GM23338 (cell line): ENCODE measurements around the gene GNG7. TPM values are rescaled to one million over a fixed set of nuclear protein-coding genes. Genes with fewer than 3 reads are reported as not detected.

Experiments used
- ATAC-seq: fragments of 200-7000 bp; cut with Tn5 transposase; 3 replicates; pipeline ENCODE4 v1.9.1; 2020
- DNase-seq: peaks from one replicate; pipeline ENCODE4 v3.0.0-alpha.2; 2015; ENCODE audit warnings: low spot score
- H2AFZ ChIP-seq: fragments of 200-600 bp; sonication (generic); 2 replicates; pipeline ENCODE4 v1.8.0; 2016; ENCODE audit warnings: antibody characterized with exemption, mild to moderate bottlenecking, moderate library complexity
- H3F3A ChIP-seq: fragments of 200-600 bp; sonication (generic); replicated peaks from 2 replicates; pipeline ENCODE4 v1.8.0; 2017; ENCODE audit warnings: antibody characterized with exemption, mixed run types, low read depth
- H3K27ac ChIP-seq: fragments of 200-600 bp; sonication (generic); 2 replicates; pipeline ENCODE4 v1.6.1; 2016; ENCODE audit warnings: low read depth
- H3K27me3 ChIP-seq: fragments of 200-600 bp; sonication (generic); 2 replicates; pipeline ENCODE4 v1.8.0; 2016; ENCODE audit warnings: mild to moderate bottlenecking, mixed run types, moderate library complexity; ENCODE audit not compliant: insufficient read depth
- H3K36me3 ChIP-seq: fragments of 200-600 bp; sonication (generic); 2 replicates; pipeline ENCODE4 v1.8.0; 2016; ENCODE audit warnings: mild to moderate bottlenecking; ENCODE audit not compliant: insufficient read depth
- H3K4me1 ChIP-seq: fragments of 200-600 bp; sonication (generic); 2 replicates; pipeline ENCODE4 v1.8.0; 2016; ENCODE audit warnings: mild to moderate bottlenecking, moderate library complexity; ENCODE audit not compliant: insufficient read depth
- H3K4me2 ChIP-seq: fragments of 200-600 bp; sonication (generic); 2 replicates; pipeline ENCODE4 v1.7.1; 2017; ENCODE audit warnings: mixed run types
- H3K4me3 ChIP-seq: fragments of 200-600 bp; sonication (generic); 2 replicates; pipeline ENCODE4 v1.6.1; 2016; ENCODE audit warnings: mixed run types
- H3K79me2 ChIP-seq: fragments of 200-600 bp; sonication (generic); replicated peaks from 2 replicates; pipeline ENCODE4 v1.8.0; 2017; ENCODE audit warnings: mild to moderate bottlenecking; ENCODE audit not compliant: insufficient read depth
- H3K9me2 ChIP-seq: fragments of 200-600 bp; sonication (generic); 2 replicates; pipeline ENCODE4 v1.8.0; 2017; ENCODE audit not compliant: insufficient read depth
- H4K20me1 ChIP-seq: fragments of 200-600 bp; sonication (generic); replicated peaks from 2 replicates; pipeline ENCODE4 v1.8.0; 2017; ENCODE audit warnings: mild to moderate bottlenecking; ENCODE audit not compliant: insufficient read depth
- H3K27ac Mint-ChIP-seq: 2 replicates; pipeline ENCODE4 v1.8.0; 2020; ENCODE audit warnings: inconsistent platforms, mild to moderate bottlenecking, moderate library complexity, mixed read lengths
- H3K27me3 Mint-ChIP-seq: 3 replicates; pipeline ENCODE4 v1.8.0; 2022; ENCODE audit warnings: low read depth, mild to moderate bottlenecking, moderate library complexity, mixed read lengths, inconsistent platforms; ENCODE audit not compliant: insufficient read depth, poor library complexity
- H3K36me3 Mint-ChIP-seq: 3 replicates; pipeline ENCODE4 v1.8.0; 2021; ENCODE audit warnings: low read depth, mild to moderate bottlenecking, inconsistent platforms, moderate library complexity, mixed read lengths
- H3K4me1 Mint-ChIP-seq: 3 replicates; pipeline ENCODE4 v1.8.0; 2020; ENCODE audit warnings: mild to moderate bottlenecking, inconsistent platforms, mixed read lengths
- H3K4me3 Mint-ChIP-seq: 3 replicates; pipeline ENCODE4 v1.8.0; 2021; ENCODE audit warnings: moderate library complexity, mild to moderate bottlenecking, inconsistent platforms, mixed read lengths
- H3K9me3 Mint-ChIP-seq: 3 replicates; pipeline ENCODE4 v1.8.0; 2020; ENCODE audit warnings: moderate library complexity, mild to moderate bottlenecking, inconsistent platforms, mixed read lengths
- ETS1 ChIP-seq: IDR thresholded peaks from 2 replicates; pipeline ENCODE4 v1.6.1; 2016; ENCODE audit warnings: antibody characterized with exemption
- EZH2 ChIP-seq: fragments of 200-600 bp; sonication (generic); IDR thresholded peaks from one replicate; pipeline ENCODE4 v1.8.0; 2017; ENCODE audit warnings: antibody characterized with exemption, mild to moderate bottlenecking, low read depth; ENCODE audit not compliant: unreplicated experiment
- EZH2phosphoT487 ChIP-seq: fragments of 200-600 bp; sonication (generic); IDR thresholded peaks from one replicate; pipeline ENCODE4 v1.8.1; 2018; ENCODE audit warnings: antibody characterized with exemption; ENCODE audit not compliant: unreplicated experiment
- JUNB ChIP-seq: IDR thresholded peaks from one replicate; pipeline ENCODE4 v1.6.1; 2016; ENCODE audit warnings: antibody characterized with exemption; ENCODE audit not compliant: unreplicated experiment
- NANOG ChIP-seq: IDR thresholded peaks from 2 replicates; pipeline ENCODE4 v1.6.1; 2016; ENCODE audit warnings: antibody characterized with exemption, borderline replicate concordance
- POLR2AphosphoS5 ChIP-seq: IDR thresholded peaks from 2 replicates; pipeline ENCODE4 v1.6.1; 2016; ENCODE audit warnings: antibody characterized with exemption, low read depth
- REST ChIP-seq: IDR thresholded peaks from one replicate; pipeline ENCODE4 v1.6.1; 2018; ENCODE audit warnings: antibody characterized with exemption; ENCODE audit not compliant: unreplicated experiment
- ZNF114 ChIP-seq: fragments of 250-450 bp; sonication (Bioruptor Pico); IDR thresholded peaks from 2 replicates; pipeline ENCODE4 v1.5.0; 2020; ENCODE audit warnings: mild to moderate bottlenecking, moderate library complexity
- ZNF331 ChIP-seq: fragments of 250-450 bp; sonication (Bioruptor Pico); IDR thresholded peaks from 2 replicates; pipeline ENCODE4 v1.5.0; 2020; ENCODE audit warnings: low read depth, mild to moderate bottlenecking, moderate library complexity
- ZNF462 ChIP-seq: fragments of 250-450 bp; sonication (Bioruptor Pico); IDR thresholded peaks from 2 replicates; pipeline ENCODE4 v1.5.0; 2020; ENCODE audit warnings: mild to moderate bottlenecking, moderate library complexity
- polyA plus RNA-seq: library from polyadenylated mRNA; unstranded; fragments of >200 nt; fragmentation: Nextera tagmentation; extraction: Ambion mirVana; gene quantifications from 2 replicates; pipeline ENCODE4 v1.2.1, GENCODE V29; 2016
- total RNA-seq: library from RNA; depleted of rRNA; stranded (reverse); fragments of >200 nt; shearing (Covaris generic); gene quantifications from 2 replicates; pipeline ENCODE4 v1.2.3, GENCODE V29; 2014

The GNG7 gene
- total and polyA plus RNA-seq, 2 experiments from 2014 or later = 5.1 to 5.4 TPM

- TF ChIP-seq REST (no peak), ZNF331 (CRISPR knock-in tag) (no peak), ZNF114 (no peak), EZH2phosphoT487 (no peak), ETS1 (no peak), EZH2 (no peak)
Measured at GRCh38 chr19:2604747-2605329, 97.7 kb downstream of the GNG7 start (continued).

GRCh38 chr19:2603334-2603733, 99.2 kb downstream of the GNG7 start:
- Histone ChIP-seq H3K4me3 (peak overlapping the region; percentile 40), H3K27ac (peak overlapping the region; percentile 94), H3K9me2 (no peaks in the 10 kb centered on the region), H2AFZ (no peak overlapping the region), H3K27me3 (peaks cover 6% of the 10 kb centered on the region; the same call in 1 of the 2 replicates), H3F3A (peaks cover 17% of the 10 kb centered on the region), H4K20me1 (no peaks in the 10 kb centered on the region), H3K79me2 (no peaks in the 10 kb centered on the region), H3K4me1 (peaks cover 12% of the 10 kb centered on the region), H3K4me2 (peak overlapping the region; percentile 78), H3K36me3 (no peaks in the 10 kb centered on the region)
- H3K36me3 Mint-ChIP-seq = peaks cover 7% of the 10 kb centered on the region; the same call in 2 of the 3 replicates
- DNase-seq (peak; percentile 75), ATAC-seq (peak; percentile 50)
- peak overlapping the region; percentile 67 for H3K4me3 Mint-ChIP-seq
- H3K27ac Mint-ChIP-seq = no peak overlapping the region; the same call in 1 of the 2 replicates
- peaks cover 22% of the 10 kb centered on the region for H3K27me3 Mint-ChIP-seq
- peaks cover 14% of the 10 kb centered on the region; the same call in 2 of the 3 replicates for H3K9me3 Mint-ChIP-seq
- H3K4me1 Mint-ChIP-seq = peaks cover 23% of the 10 kb centered on the region
- TF ChIP-seq ETS1 (no peak), NANOG (no peak), JUNB (no peak), EZH2phosphoT487 (no peak), ZNF331 (CRISPR knock-in tag) (no peak), ZNF462 (no peak), POLR2AphosphoS5 (no peak)
